ENCODE results near the gene ELL. TPM values are rescaled to one million over a fixed set of nuclear protein-coding genes. Genes with fewer than 3 reads are reported as not detected.

The ELL gene
- total and polyA plus RNA-seq, 9 of the 15 experiments (the other 6 are each of a cell fraction or from before 2014, with no cell fraction given) = 0.24 to 22.5 (median 4.1) TPM

- TF ChIP-seq, protein P1, sequence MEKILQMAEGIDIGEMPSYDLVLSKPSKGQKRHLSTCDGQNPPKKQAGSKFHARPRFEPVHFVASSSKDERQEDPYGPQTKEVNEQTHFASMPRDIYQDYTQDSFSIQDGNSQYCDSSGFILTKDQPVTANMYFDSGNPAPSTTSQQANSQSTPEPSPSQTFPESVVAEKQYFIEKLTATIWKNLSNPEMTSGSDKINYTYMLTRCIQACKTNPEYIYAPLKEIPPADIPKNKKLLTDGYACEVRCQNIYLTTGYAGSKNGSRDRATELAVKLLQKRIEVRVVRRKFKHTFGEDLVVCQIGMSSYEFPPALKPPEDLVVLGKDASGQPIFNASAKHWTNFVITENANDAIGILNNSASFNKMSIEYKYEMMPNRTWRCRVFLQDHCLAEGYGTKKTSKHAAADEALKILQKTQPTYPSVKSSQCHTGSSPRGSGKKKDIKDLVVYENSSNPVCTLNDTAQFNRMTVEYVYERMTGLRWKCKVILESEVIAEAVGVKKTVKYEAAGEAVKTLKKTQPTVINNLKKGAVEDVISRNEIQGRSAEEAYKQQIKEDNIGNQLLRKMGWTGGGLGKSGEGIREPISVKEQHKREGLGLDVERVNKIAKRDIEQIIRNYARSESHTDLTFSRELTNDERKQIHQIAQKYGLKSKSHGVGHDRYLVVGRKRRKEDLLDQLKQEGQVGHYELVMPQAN (IDR thresholded peaks at IDR 0.05; ENCODE audit: borderline replicate concordance) = peak; percentile 62
- TF ChIP-seq ZZZ3 (IDR thresholded peaks at IDR 0.05) (no peak), ATF2 (CRISPR knock-in tag; IDR thresholded peaks at IDR 0.05) (no peak), POLR2G (IDR thresholded peaks at IDR 0.05; ENCODE audit: low read depth, low read length) (peak; percentile 88), CSDE1 (IDR thresholded peaks at IDR 0.05) (no peak; a peak in 1 of 4 replicates), ZNF184 (CRISPR knock-in tag; IDR thresholded peaks at IDR 0.05) (no peak), UBTF (IDR thresholded peaks at IDR 0.05; ENCODE audit: borderline replicate concordance in 1 of 2, low read depth in 2 of 2, low read length in 2 of 2) (peak; percentile 39 to 79; a peak in 3 of 4 replicates), POLR2A (conservative IDR thresholded peaks at IDR 0.05) (peak; percentile 92), CBFA2T3 (IDR thresholded peaks at IDR 0.05) (no peak), ZNF639 (CRISPR knock-in tag; conservative IDR thresholded peaks at IDR 0.05 in 1 of 2, IDR thresholded peaks at IDR 0.05 in 1 of 2) (peak in 1 of 2 experiments; percentile 35; a peak in 2 of 4 replicates), ZNF551 (CRISPR knock-in tag; IDR thresholded peaks at IDR 0.05) (no peak), MTA3 (IDR thresholded peaks at IDR 0.05; ENCODE audit: borderline replicate concordance) (0 out of 2 replicates have a peak, but pooled peaks have one; percentile 40), MTA1 (IDR thresholded peaks at IDR 0.05; ENCODE audit: borderline replicate concordance) (no peak), ZC3H11A (IDR thresholded peaks at IDR 0.05; ENCODE audit: low read depth, low read length) (no peak), JUN (IDR thresholded peaks at IDR 0.05; ENCODE audit: borderline replicate concordance, low read depth, low read length) (no peak), JUN (CRISPR knock-in tag; IDR thresholded peaks at IDR 0.05; ENCODE audit: borderline replicate concordance) (no peak), PML (IDR thresholded peaks at IDR 0.05; ENCODE audit: low read length) (peak; percentile 69; the same call in 1 of the 2 replicates), SAFB (IDR thresholded peaks at IDR 0.05; ENCODE audit: borderline replicate concordance, low read depth, low read length) (peak; percentile 12; the same call in 1 of the 2 replicates), C11orf30 (IDR thresholded peaks at IDR 0.05; ENCODE audit: low read depth) (no peak)
- TF ChIP-seq, protein P2, sequence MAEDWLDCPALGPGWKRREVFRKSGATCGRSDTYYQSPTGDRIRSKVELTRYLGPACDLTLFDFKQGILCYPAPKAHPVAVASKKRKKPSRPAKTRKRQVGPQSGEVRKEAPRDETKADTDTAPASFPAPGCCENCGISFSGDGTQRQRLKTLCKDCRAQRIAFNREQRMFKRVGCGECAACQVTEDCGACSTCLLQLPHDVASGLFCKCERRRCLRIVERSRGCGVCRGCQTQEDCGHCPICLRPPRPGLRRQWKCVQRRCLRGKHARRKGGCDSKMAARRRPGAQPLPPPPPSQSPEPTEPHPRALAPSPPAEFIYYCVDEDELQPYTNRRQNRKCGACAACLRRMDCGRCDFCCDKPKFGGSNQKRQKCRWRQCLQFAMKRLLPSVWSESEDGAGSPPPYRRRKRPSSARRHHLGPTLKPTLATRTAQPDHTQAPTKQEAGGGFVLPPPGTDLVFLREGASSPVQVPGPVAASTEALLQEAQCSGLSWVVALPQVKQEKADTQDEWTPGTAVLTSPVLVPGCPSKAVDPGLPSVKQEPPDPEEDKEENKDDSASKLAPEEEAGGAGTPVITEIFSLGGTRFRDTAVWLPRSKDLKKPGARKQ (CRISPR knock-in tag; IDR thresholded peaks at IDR 0.05) = no peak
Observed at GRCh38 chr19:18521692-18522123, at the start of gene ELL (continued).
